CD14-positive monocyte (primary cell): ENCODE results near the gene LHX3. TPM values are rescaled to one million over a fixed set of nuclear protein-coding genes. Genes with fewer than 3 reads are reported as not detected.

Experiments
- DNase-seq, 3 donors: peaks; one replicate each; pipeline ENCODE4 v3.0.0-alpha.2; 2011 to 2022
- H2AFZ ChIP-seq: 2 replicates; pipeline ENCODE4 v1.6.0; 2012; ENCODE audit warnings: mild to moderate bottlenecking, low read depth, low read length, inconsistent platforms; ENCODE audit not compliant: insufficient read depth, poor library complexity, severe bottlenecking
- H3K27ac ChIP-seq, 2 donors: 1 replicate in 1 of 2; 2 replicates in 1 of 2; pipeline ENCODE4 v1.5.1; 2012 to 2013; ENCODE audit warnings: low read length in 2 of 2, control low read depth in 1 of 2, inconsistent platforms in 1 of 2, low read depth in 1 of 2, mild to moderate bottlenecking in 1 of 2
- H3K27me3 ChIP-seq, 2 donors: one replicate each; pipeline versions ENCODE4 v1.6.0 to v1.6.1; 2011 to 2013; ENCODE audit warnings: low read length in 2 of 2; ENCODE audit not compliant: control insufficient read depth in 2 of 2, insufficient read depth in 2 of 2
- H3K36me3 ChIP-seq, 2 donors: replicated peaks in 1 of 2; 1 replicate in 1 of 2; 2 replicates in 1 of 2; pipeline versions ENCODE4 v1.5.1 to v1.6.1; 2012 to 2013; ENCODE audit warnings: low read length in 2 of 2, control low read depth in 1 of 2, inconsistent platforms in 1 of 2, mild to moderate bottlenecking in 1 of 2; ENCODE audit not compliant: insufficient read depth in 2 of 2, control insufficient read depth in 1 of 2
- H3K4me1 ChIP-seq, 2 donors: 1 replicate in 1 of 2; 2 replicates in 1 of 2; pipeline versions ENCODE4 v1.5.1 to v1.6.1; 2012 to 2013; ENCODE audit warnings: low read length in 2 of 2, control low read depth in 1 of 2, inconsistent platforms in 1 of 2, mild to moderate bottlenecking in 1 of 2, moderate library complexity in 1 of 2; ENCODE audit not compliant: insufficient read depth in 2 of 2, control insufficient read depth in 1 of 2
- H3K4me2 ChIP-seq: replicated peaks from 2 replicates; pipeline ENCODE3; 2012; ENCODE audit warnings: low read length, moderate library complexity, mild to moderate bottlenecking; ENCODE audit not compliant: poor library complexity, severe bottlenecking; ENCODE audit errors: extremely low read depth
- H3K4me3 ChIP-seq, 3 experiments: fragments of 200-600 bp in 1 of 3; sonication (generic) in 1 of 3; replicated peaks in 1 of 3; 1 replicate in 2 of 3; 2 replicates in 1 of 3; pipeline ENCODE4 v1.5.1; 2011 to 2013; ENCODE audit warnings: low read length in 3 of 3, mild to moderate bottlenecking in 3 of 3, control low read depth in 2 of 3, low read depth in 2 of 3, inconsistent platforms in 1 of 3, moderate library complexity in 1 of 3
- H3K79me2 ChIP-seq: 2 replicates; pipeline ENCODE4 v1.6.0; 2012; ENCODE audit warnings: mild to moderate bottlenecking, control low read depth, inconsistent platforms, low read length, moderate library complexity; ENCODE audit not compliant: insufficient read depth
- H3K9ac ChIP-seq: 2 replicates; pipeline ENCODE4 v1.6.0; 2017; ENCODE audit warnings: low read length, mild to moderate bottlenecking; ENCODE audit not compliant: insufficient read depth, poor library complexity, severe bottlenecking
- H3K9me3 ChIP-seq, 2 donors: replicated peaks in 1 of 2; 1 replicate in 1 of 2; 2 replicates in 1 of 2; pipeline versions ENCODE4 v1.5.1 to v1.6.1; 2012 to 2013; ENCODE audit warnings: low read length in 2 of 2, control low read depth in 1 of 2; ENCODE audit not compliant: control insufficient read depth in 1 of 2, insufficient read depth in 1 of 2
- H4K20me1 ChIP-seq: 2 replicates; pipeline ENCODE4 v1.6.0; 2012; ENCODE audit warnings: mild to moderate bottlenecking, low read length, control low read depth, moderate library complexity; ENCODE audit not compliant: insufficient read depth
- H3K27ac Mint-ChIP-seq, 7 donors: one replicate each; pipeline ENCODE4 v1.8.0; 2020; ENCODE audit warnings: mild to moderate bottlenecking in 7 of 7, mixed read lengths in 7 of 7, moderate library complexity in 6 of 7, inconsistent platforms in 2 of 7
- H3K27me3 Mint-ChIP-seq, 3 donors: one replicate each; pipeline ENCODE4 v1.8.0; 2021 to 2022; ENCODE audit warnings: low read depth in 3 of 3, mild to moderate bottlenecking in 3 of 3, mixed read lengths in 3 of 3, moderate library complexity in 3 of 3, inconsistent platforms in 1 of 3
- H3K36me3 Mint-ChIP-seq, 2 donors: one replicate each; pipeline ENCODE4 v1.8.0; 2020; ENCODE audit warnings: mixed read lengths in 2 of 2, inconsistent platforms in 1 of 2, mild to moderate bottlenecking in 1 of 2
- H3K4me1 Mint-ChIP-seq: one replicate; pipeline ENCODE4 v1.8.0; 2020; ENCODE audit warnings: mild to moderate bottlenecking, mixed read lengths
- H3K4me3 Mint-ChIP-seq, 2 donors: one replicate each; pipeline ENCODE4 v1.8.0; 2020; ENCODE audit warnings: mild to moderate bottlenecking in 2 of 2, mixed read lengths in 2 of 2, moderate library complexity in 1 of 2
- H3K9me3 Mint-ChIP-seq, 7 donors: one replicate each; pipeline ENCODE4 v1.8.0; 2020 to 2022; ENCODE audit warnings: mixed read lengths in 7 of 7, mild to moderate bottlenecking in 6 of 7, moderate library complexity in 6 of 7, inconsistent platforms in 2 of 7
- CTCF ChIP-seq: fragments of 200-600 bp; IDR thresholded peaks from one replicate; pipeline ENCODE4 v1.8.0; 2022; ENCODE audit warnings: antibody characterized with exemption, mild to moderate bottlenecking
- WGBS: methylation state at CpG from one replicate; pipeline ENCODE4 v1.1.5; 2013; ENCODE audit warnings: missing lambda C conversion rate; ENCODE audit not compliant: insufficient coverage; 5-methylcytosine and 5-hydroxymethylcytosine counted together
- intact Hi-C, 2 donors: fragments of 100-400 bp; cut with micrococcal nuclease; formaldehyde crosslinking; loops; one replicate each; pipeline versions ENCODE4 v1.15.0 to v1.15.1; 2023
- polyA plus RNA-seq, 3 donors: library from polyadenylated mRNA; depleted of rRNA in 1 of 3; unstranded in 2 of 3; stranded (reverse) in 1 of 3; fragments of 300-500 nt in 2 of 3; fragments of >200 nt in 1 of 3; fragmentation: Illumina TruSeq in 2 of 3; gene quantifications; 1 replicate in 2 of 3; 2 replicates in 1 of 3; pipeline ENCODE4 v1.2.3, GENCODE V29; 2012 to 2021

Gene LHX3
- polyA plus RNA-seq, 3 donors, result not detected

GRCh38 chr9:136152931-136153330, 52.0 kb downstream of the LHX3 start:
- WGBS, result 96% methylated on average over 11 of the region's 12 CpGs
- Mint-ChIP-seq H3K36me3 (no peaks in the 10 kb centered on the region), H3K9me3 (peaks cover 0 to 2% (median 0%) of the 10 kb centered on the region in 7 donors), H3K27ac (no peak overlapping the region), H3K4me1 (no peaks in the 10 kb centered on the region), H3K4me3 (no peak overlapping the region), H3K27me3 (peaks cover 2 to 26% (median 6%) of the 10 kb centered on the region in 3 donors)
- Histone ChIP-seq H3K79me2 (no peaks in the 10 kb centered on the region), H3K9me3 (no peaks in the 10 kb centered on the region), H3K27ac (no peak overlapping the region), H3K9ac (no peak overlapping the region), H3K4me2 (no peak overlapping the region), H3K4me1 (no peaks in the 10 kb centered on the region), H4K20me1 (no peaks in the 10 kb centered on the region), H3K27me3 (peaks cover 0 to under 1% of the 10 kb centered on the region in 2 donors), H3K4me3 (no peak overlapping the region), H3K36me3 (no peaks in the 10 kb centered on the region), H2AFZ (no peak overlapping the region)
- intact Hi-C loops, result no loop called here
- DNase-seq, result no peak
- TF ChIP-seq CTCF, result no peak

- Histone ChIP-seq H3K36me3 (no peaks in the 10 kb centered on the region), H3K27me3 (peaks cover 0 to 4% of the 10 kb centered on the region in 2 donors), H3K79me2 (no peaks in the 10 kb centered on the region), H4K20me1 (no peaks in the 10 kb centered on the region), H3K9ac (no peak overlapping the region), H2AFZ (no peak overlapping the region), H3K9me3 (no peaks in the 10 kb centered on the region), H3K4me3 (no peak overlapping the region), H3K4me2 (no peak overlapping the region), H3K27ac (no peak overlapping the region), H3K4me1 (no peaks in the 10 kb centered on the region)
- no peak overlapping the region for H3K27ac Mint-ChIP-seq
- intact Hi-C loops, result no loop called here
- TF ChIP-seq CTCF, result no peak
- no peaks in the 10 kb centered on the region for H3K4me1 Mint-ChIP-seq
- peaks cover 2 to 26% (median 6%) of the 10 kb centered on the region in 3 donors for H3K27me3 Mint-ChIP-seq
- DNase-seq, result no peak
- H3K9me3 Mint-ChIP-seq, result peaks cover 0 to 2% (median 0%) of the 10 kb centered on the region in 7 donors
- 89% methylated on average over 4 of the region's 4 CpGs for WGBS
- no peak overlapping the region for H3K4me3 Mint-ChIP-seq
- no peaks in the 10 kb centered on the region for H3K36me3 Mint-ChIP-seq
These were observed 52.4 kb downstream of the LHX3 start for GRCh38 chr9:136152543-136152866.
